Lower lobe of right lung (tissue), 2 donors: ENCODE data around the gene CDH2. TPM values are rescaled to one million over a fixed set of nuclear protein-coding genes. Genes with fewer than 3 reads are reported as not detected.

Experiments used
- ATAC-seq, 2 donors: fragments of 200-7000 bp; cut with Tn5 transposase; one replicate each; pipeline ENCODE4 v1.9.1; 2020 to 2022; ENCODE audit warnings: mild to moderate bottlenecking in 2 of 2, moderate library complexity in 2 of 2
- DNase-seq: peaks from one replicate; pipeline ENCODE4 v3.0.0-alpha.2; 2020
- H3K27ac ChIP-seq: fragments of 200-600 bp; one replicate; pipeline ENCODE4 v1.8.0; 2022
- H3K27me3 ChIP-seq: fragments of 200-600 bp; one replicate; pipeline ENCODE4 v1.8.0; 2022; ENCODE audit warnings: low read depth
- H3K36me3 ChIP-seq: fragments of 200-600 bp; one replicate; pipeline ENCODE4 v1.8.0; 2022; ENCODE audit warnings: mild to moderate bottlenecking
- H3K4me1 ChIP-seq: fragments of 200-600 bp; one replicate; pipeline ENCODE4 v1.8.0; 2022
- H3K4me3 ChIP-seq: fragments of 200-600 bp; one replicate; pipeline ENCODE4 v1.8.0; 2022; ENCODE audit warnings: mild to moderate bottlenecking
- H3K9me3 ChIP-seq: fragments of 200-600 bp; one replicate; pipeline ENCODE4 v1.8.0; 2022
- CTCF ChIP-seq: fragments of 200-600 bp; IDR thresholded peaks from one replicate; pipeline ENCODE4 v1.8.0; 2022; ENCODE audit warnings: antibody characterized with exemption, mild to moderate bottlenecking
- intact Hi-C: fragments of 100-400 bp; cut with DNase I; formaldehyde crosslinking; loops from one replicate; pipeline ENCODE4 v1.11.0; 2022
- total RNA-seq: library from RNA; stranded (reverse); fragmentation: NEBNext Ultra II Directional; extraction: Animal tissue kit (Norgen Biotek cat#: 25700); gene quantifications from one replicate; pipeline ENCODE4 v1.2.1, GENCODE V29; 2021
- donor health status: DM: no; HTN: yes; CAD: no; lungs with severe emphysema.

Gene CDH2
- total RNA-seq, 1 donor from 2014 or later: 0.68 TPM

- Histone ChIP-seq H3K36me3 (no peaks in the 10 kb centered on the region), H3K9me3 (no peaks in the 10 kb centered on the region), H3K4me1 (no peaks in the 10 kb centered on the region), H3K4me3 (no peak overlapping the region), H3K27me3 (no peaks in the 10 kb centered on the region), H3K27ac (no peak overlapping the region)
- no peak for TF ChIP-seq CTCF
- DNase-seq: no peak
- intact Hi-C loops: no loop called here
- ATAC-seq: no peak
Observed at GRCh38 chr18:28036488-28036887, 140.4 kb downstream of the CDH2 start.

GRCh38 chr18:28034567-28034966 is 142.4 kb downstream of the CDH2 start:
- Histone ChIP-seq H3K4me3 (no peak overlapping the region), H3K4me1 (no peaks in the 10 kb centered on the region), H3K27ac (no peak overlapping the region), H3K9me3 (no peaks in the 10 kb centered on the region), H3K36me3 (no peaks in the 10 kb centered on the region), H3K27me3 (no peaks in the 10 kb centered on the region)
- DNase-seq (no peak), ATAC-seq (no peak)
- intact Hi-C loops: no loop called here
- no peak for TF ChIP-seq CTCF

GRCh38 chr18:28032177-28032576 is 144.8 kb downstream of the CDH2 start:
- no peak for TF ChIP-seq CTCF
- intact Hi-C loops: no loop called here

GRCh38 chr18:28030458-28030857 is 146.5 kb downstream of the CDH2 start:
- DNase-seq (no peak), ATAC-seq (no peak)
- no peaks in the 10 kb centered on the region for H3K4me1 ChIP-seq
- intact Hi-C loops: no loop called here
- H3K36me3 ChIP-seq: no peaks in the 10 kb centered on the region
- no peak overlapping the region for H3K27ac ChIP-seq
- H3K27me3 ChIP-seq: no peaks in the 10 kb centered on the region
- no peaks in the 10 kb centered on the region for H3K9me3 ChIP-seq
- TF ChIP-seq CTCF: no peak
- no peak overlapping the region for H3K4me3 ChIP-seq

More at GRCh38 chr18:28032177-28032576, 144.8 kb downstream of the CDH2 start:
- H3K4me1 ChIP-seq: no peaks in the 10 kb centered on the region
- no peaks in the 10 kb centered on the region for H3K9me3 ChIP-seq
- DNase-seq: no peak
- H3K27ac ChIP-seq: no peak overlapping the region
- H3K27me3 ChIP-seq: no peaks in the 10 kb centered on the region
- no peak for ATAC-seq
- H3K4me3 ChIP-seq: no peak overlapping the region
- H3K36me3 ChIP-seq: no peaks in the 10 kb centered on the region

- Histone ChIP-seq H3K36me3 (no peaks in the 10 kb centered on the region), H3K9me3 (no peaks in the 10 kb centered on the region), H3K4me1 (no peaks in the 10 kb centered on the region), H3K27ac (no peak overlapping the region), H3K4me3 (no peak overlapping the region), H3K27me3 (no peaks in the 10 kb centered on the region)
- intact Hi-C loops: no loop called here
- no peak for TF ChIP-seq CTCF
- ATAC-seq: no peak
- DNase-seq: no peak
Observed at GRCh38 chr18:28027755-28028154, 149.2 kb downstream of the CDH2 start.
